Astrocyte (in vitro differentiated cells and primary cell): ENCODE measurements around the gene SCN8A. TPM values are rescaled to one million over a fixed set of nuclear protein-coding genes. Genes with fewer than 3 reads are reported as not detected.

Experiments used
- DNase-seq: peaks from one replicate; pipeline ENCODE4 v3.0.0-alpha.2; 2010; ENCODE audit warnings: low read depth
- FAIRE-seq: peaks from 2 replicates; lab custom pipeline; 2011; peaks lifted over from hg19 to GRCh38; lab: Jason Lieb, UNC
- H2AFZ ChIP-seq: 2 replicates; pipeline ENCODE4 v1.6.0; 2012; ENCODE audit warnings: low read depth, low read length, inconsistent platforms
- H3K27ac ChIP-seq: 2 replicates; pipeline ENCODE4 v1.5.1; 2011; ENCODE audit warnings: low read depth, low read length, inconsistent platforms
- H3K27me3 ChIP-seq: 2 replicates; pipeline ENCODE4 v1.6.0; 2011; ENCODE audit warnings: low read length, inconsistent platforms; ENCODE audit not compliant: insufficient read depth
- H3K36me3 ChIP-seq: 2 replicates; pipeline ENCODE4 v1.5.1; 2011; ENCODE audit warnings: low read length, inconsistent platforms; ENCODE audit not compliant: insufficient read depth
- H3K4me1 ChIP-seq: 2 replicates; pipeline ENCODE4 v1.5.1; 2011; ENCODE audit warnings: low read length, inconsistent platforms; ENCODE audit not compliant: insufficient read depth
- H3K4me2 ChIP-seq: 2 replicates; pipeline ENCODE4 v1.6.0; 2012; ENCODE audit warnings: low read length, inconsistent platforms
- H3K4me3 ChIP-seq: 2 replicates; pipeline ENCODE4 v1.5.1; 2011; ENCODE audit warnings: low read depth, mild to moderate bottlenecking, low read length, inconsistent platforms; ENCODE audit not compliant: insufficient read depth
- H3K79me2 ChIP-seq: 2 replicates; pipeline ENCODE4 v1.6.0; 2012; ENCODE audit warnings: mild to moderate bottlenecking, low read length, inconsistent platforms; ENCODE audit not compliant: insufficient read depth
- H3K9ac ChIP-seq: 2 replicates; pipeline ENCODE4 v1.6.0; 2012; ENCODE audit warnings: mild to moderate bottlenecking, low read length, inconsistent platforms
- H3K9me3 ChIP-seq: 2 replicates; pipeline ENCODE4 v1.5.1; 2012; ENCODE audit warnings: low read depth, mild to moderate bottlenecking, low read length, inconsistent platforms; ENCODE audit not compliant: insufficient read depth
- H4K20me1 ChIP-seq: 2 replicates; pipeline ENCODE4 v1.6.0; 2012; ENCODE audit warnings: low read length, inconsistent platforms; ENCODE audit not compliant: insufficient read depth
- H3K27ac Mint-ChIP-seq: one replicate; pipeline ENCODE4 v1.8.0; 2021; ENCODE audit warnings: mild to moderate bottlenecking, mixed read lengths; ENCODE audit not compliant: unreplicated experiment
- H3K27me3 Mint-ChIP-seq: one replicate; pipeline ENCODE4 v1.8.0; 2021; ENCODE audit warnings: low read depth, mixed read lengths; ENCODE audit not compliant: unreplicated experiment
- H3K36me3 Mint-ChIP-seq: one replicate; pipeline ENCODE4 v1.8.0; 2021; ENCODE audit warnings: low read depth, mixed read lengths; ENCODE audit not compliant: unreplicated experiment
- H3K4me1 Mint-ChIP-seq: one replicate; pipeline ENCODE4 v1.8.0; 2021; ENCODE audit warnings: low read depth, mixed read lengths; ENCODE audit not compliant: unreplicated experiment
- H3K4me3 Mint-ChIP-seq: one replicate; pipeline ENCODE4 v1.8.0; 2021; ENCODE audit warnings: mild to moderate bottlenecking, moderate library complexity, mixed read lengths; ENCODE audit not compliant: unreplicated experiment
- H3K9me3 Mint-ChIP-seq: one replicate; pipeline ENCODE4 v1.8.0; 2021; ENCODE audit warnings: mild to moderate bottlenecking, mixed read lengths; ENCODE audit not compliant: unreplicated experiment
- EZH2 ChIP-seq: IDR thresholded peaks from 2 replicates; pipeline ENCODE4 v1.6.1; 2012; ENCODE audit warnings: mild to moderate bottlenecking, low read length, inconsistent platforms; ENCODE audit not compliant: insufficient read depth
- total RNA-seq: library from RNA; stranded (reverse); gene quantifications from 2 replicates; pipeline ENCODE4 v1.2.1, GENCODE V29; 2021
- TF ChIP-seq, protein P1 (sequence below): IDR thresholded peaks from 2 replicates; pipeline ENCODE4 v1.5.1; 2011; ENCODE audit warnings: low read depth, mild to moderate bottlenecking, inconsistent platforms, low read length, moderate library complexity; ENCODE audit not compliant: insufficient read depth

The SCN8A gene
- total RNA-seq, 1 donor from 2014 or later: 6.5 TPM

DNA sequence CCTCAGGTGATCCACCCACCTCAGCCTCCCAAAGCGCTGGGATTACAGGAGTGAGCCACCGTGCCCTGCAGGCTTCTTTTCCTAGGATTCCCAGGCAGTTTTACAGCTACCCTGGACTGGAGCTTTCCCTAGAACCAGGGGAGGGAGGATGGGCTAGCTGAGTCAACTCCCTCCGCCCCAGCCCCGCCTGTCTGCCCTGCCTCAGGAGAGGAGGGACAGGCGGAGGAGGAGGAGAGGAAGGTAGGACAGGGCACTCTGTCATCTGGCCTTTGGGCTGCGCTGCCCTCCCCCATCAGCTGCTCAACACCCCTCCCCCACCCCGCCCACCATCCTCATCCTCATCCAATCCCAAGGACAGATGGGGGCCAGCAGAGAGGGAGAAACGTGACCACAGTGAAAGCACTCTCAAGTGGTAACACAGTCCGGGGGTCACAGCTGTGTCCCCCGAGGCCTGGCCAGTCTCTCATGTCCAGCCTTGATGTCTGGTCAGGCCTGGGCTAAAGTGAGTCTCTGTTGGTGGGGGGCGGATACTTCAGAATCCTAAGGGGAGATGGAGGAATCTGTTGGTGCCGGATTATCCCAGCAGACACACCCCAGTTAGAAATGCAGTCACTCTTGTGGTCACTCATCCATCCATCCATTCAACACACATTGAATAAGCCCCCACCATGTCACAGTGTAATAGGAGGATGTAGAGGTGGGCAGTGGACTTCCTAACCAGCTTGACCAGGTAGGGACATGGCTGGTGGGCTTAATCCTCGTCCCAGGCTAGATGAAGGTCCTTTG, 245.2 kb downstream of the SCN8A start:
- peaks cover 14% of the 10 kb centered on the region for H3K4me1 Mint-ChIP-seq
- peaks cover 33% of the 10 kb centered on the region for H3K27me3 ChIP-seq
- DNase-seq: no peak
- no peak overlapping the region for H3K27ac Mint-ChIP-seq
- no peaks in the 10 kb centered on the region for H3K4me1 ChIP-seq
- no peaks in the 10 kb centered on the region for H3K79me2 ChIP-seq
- no peak overlapping the region for H3K4me3 ChIP-seq
- FAIRE-seq: no peak
- H3K27ac ChIP-seq: no peak overlapping the region
- H3K4me3 Mint-ChIP-seq: no peak overlapping the region
- no peaks in the 10 kb centered on the region for H3K36me3 ChIP-seq
- no peak overlapping the region for H3K9ac ChIP-seq
- H3K9me3 Mint-ChIP-seq: no peaks in the 10 kb centered on the region
- no peaks in the 10 kb centered on the region for H3K36me3 Mint-ChIP-seq
- TF ChIP-seq, protein P1, sequence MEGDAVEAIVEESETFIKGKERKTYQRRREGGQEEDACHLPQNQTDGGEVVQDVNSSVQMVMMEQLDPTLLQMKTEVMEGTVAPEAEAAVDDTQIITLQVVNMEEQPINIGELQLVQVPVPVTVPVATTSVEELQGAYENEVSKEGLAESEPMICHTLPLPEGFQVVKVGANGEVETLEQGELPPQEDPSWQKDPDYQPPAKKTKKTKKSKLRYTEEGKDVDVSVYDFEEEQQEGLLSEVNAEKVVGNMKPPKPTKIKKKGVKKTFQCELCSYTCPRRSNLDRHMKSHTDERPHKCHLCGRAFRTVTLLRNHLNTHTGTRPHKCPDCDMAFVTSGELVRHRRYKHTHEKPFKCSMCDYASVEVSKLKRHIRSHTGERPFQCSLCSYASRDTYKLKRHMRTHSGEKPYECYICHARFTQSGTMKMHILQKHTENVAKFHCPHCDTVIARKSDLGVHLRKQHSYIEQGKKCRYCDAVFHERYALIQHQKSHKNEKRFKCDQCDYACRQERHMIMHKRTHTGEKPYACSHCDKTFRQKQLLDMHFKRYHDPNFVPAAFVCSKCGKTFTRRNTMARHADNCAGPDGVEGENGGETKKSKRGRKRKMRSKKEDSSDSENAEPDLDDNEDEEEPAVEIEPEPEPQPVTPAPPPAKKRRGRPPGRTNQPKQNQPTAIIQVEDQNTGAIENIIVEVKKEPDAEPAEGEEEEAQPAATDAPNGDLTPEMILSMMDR: no peak
- TF ChIP-seq EZH2: no peak
- H3K9me3 ChIP-seq: no peaks in the 10 kb centered on the region
- peaks cover 18% of the 10 kb centered on the region for H3K27me3 Mint-ChIP-seq
- H3K4me2 ChIP-seq: no peak overlapping the region
- peaks cover 2% of the 10 kb centered on the region for H4K20me1 ChIP-seq
- H2AFZ ChIP-seq: no peak overlapping the region

DNA sequence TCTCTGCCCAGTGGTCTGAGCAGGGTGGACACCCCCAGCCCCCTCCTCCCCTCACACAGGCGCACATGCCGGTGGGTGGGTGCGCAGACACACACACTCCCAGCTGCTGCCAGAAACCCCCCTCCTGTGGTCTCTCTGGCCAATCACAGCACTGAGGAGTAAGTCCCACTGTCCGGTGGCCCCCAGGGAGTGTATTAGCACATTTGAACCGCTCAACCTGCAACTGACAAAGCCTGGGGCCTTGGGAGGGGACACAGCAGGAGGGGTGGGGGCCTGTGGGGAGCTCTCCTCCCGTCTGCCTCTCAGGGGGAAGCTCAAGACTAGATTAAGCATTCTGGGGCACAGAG, 245.8 kb downstream of the SCN8A start:
- FAIRE-seq: no peak
- Histone ChIP-seq H2AFZ (no peak overlapping the region), H3K36me3 (no peaks in the 10 kb centered on the region), H3K27me3 (peaks cover 34% of the 10 kb centered on the region), H3K4me1 (no peaks in the 10 kb centered on the region), H4K20me1 (peaks cover 5% of the 10 kb centered on the region), H3K9me3 (no peaks in the 10 kb centered on the region), H3K4me2 (no peak overlapping the region), H3K4me3 (no peak overlapping the region), H3K27ac (no peak overlapping the region), H3K9ac (no peak overlapping the region), H3K79me2 (no peaks in the 10 kb centered on the region)
- no peaks in the 10 kb centered on the region for H3K9me3 Mint-ChIP-seq
- peaks cover 18% of the 10 kb centered on the region for H3K27me3 Mint-ChIP-seq
- H3K4me3 Mint-ChIP-seq: no peak overlapping the region
- no peak for DNase-seq
- no peaks in the 10 kb centered on the region for H3K36me3 Mint-ChIP-seq
- H3K4me1 Mint-ChIP-seq: peaks cover 14% of the 10 kb centered on the region
- no peak for TF ChIP-seq EZH2
- TF ChIP-seq, protein P1: no peak
- no peak overlapping the region for H3K27ac Mint-ChIP-seq

DNA sequence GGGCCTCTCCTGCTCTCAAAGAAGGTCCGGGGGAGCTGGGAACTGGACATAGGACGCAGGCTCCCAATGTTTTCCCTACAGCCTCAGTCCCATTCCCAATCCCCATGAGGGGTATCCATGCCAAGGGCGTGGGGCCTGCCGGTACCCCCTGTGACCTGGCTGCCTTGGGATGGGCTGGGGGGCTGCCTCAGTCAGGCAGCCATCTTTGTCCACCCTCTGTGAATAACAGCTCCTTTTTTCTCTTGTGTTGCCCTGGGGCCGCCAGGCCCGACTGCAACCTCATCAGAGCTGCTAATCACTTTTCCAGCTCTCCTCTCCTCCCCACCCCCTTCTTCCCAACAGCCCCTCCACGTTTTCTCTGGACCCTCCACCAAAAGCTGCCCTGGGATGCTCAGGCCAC, 246.3 kb downstream of the SCN8A start:
- H3K27ac ChIP-seq: no peak overlapping the region

More for the DNA sequence above, 246.3 kb downstream of the SCN8A start:
- H3K9me3 ChIP-seq: no peaks in the 10 kb centered on the region
- H3K79me2 ChIP-seq: no peaks in the 10 kb centered on the region
- H3K36me3 ChIP-seq: no peaks in the 10 kb centered on the region
- H3K9me3 Mint-ChIP-seq: no peaks in the 10 kb centered on the region
- H3K9ac ChIP-seq: no peak overlapping the region
- H3K4me3 Mint-ChIP-seq: no peak overlapping the region
- H3K36me3 Mint-ChIP-seq: no peaks in the 10 kb centered on the region
- FAIRE-seq: no peak
- H3K4me3 ChIP-seq: no peak overlapping the region
- H3K4me2 ChIP-seq: no peak overlapping the region
- peaks cover 20% of the 10 kb centered on the region for H3K27me3 Mint-ChIP-seq
- H3K4me1 Mint-ChIP-seq: peaks cover 14% of the 10 kb centered on the region
- H3K4me1 ChIP-seq: no peaks in the 10 kb centered on the region
- H2AFZ ChIP-seq: no peak overlapping the region
- DNase-seq: no peak
- H3K27me3 ChIP-seq: peaks cover 34% of the 10 kb centered on the region
- no peak for TF ChIP-seq EZH2
- TF ChIP-seq, protein P1: no peak
- no peak overlapping the region for H3K27ac Mint-ChIP-seq
- peaks cover 5% of the 10 kb centered on the region for H4K20me1 ChIP-seq
